HG03571 (cell line): Measurements from ENCODE around the gene ZMAT3.
"Not testable (repeated sequence)": the region's sequence is repeated elsewhere in the genome, so short reads cannot be mapped to it uniquely, and the experiment has no call there.

Experiments used
- ATAC-seq: cut with Tn5 transposase; IDR thresholded peaks from one replicate; pipeline ENCODE4 v1.9.1; 2021; ENCODE audit not compliant: unreplicated experiment

ZMAT3 gene

GRCh38 chr3:179069762-179070390, 1.7 kb downstream of the ZMAT3 start:
- no peak for ATAC-seq

- ATAC-seq: no peak
Measured at GRCh38 chr3:179068779-179069530, 2.7 kb downstream of the ZMAT3 start.

GRCh38 chr3:179067839-179068238, 3.8 kb downstream of the ZMAT3 start:
- no peak for ATAC-seq

- ATAC-seq: no peak
Measured at GRCh38 chr3:179067291-179067690, 4.3 kb downstream of the ZMAT3 start.

GRCh38 chr3:179063945-179064560, 7.6 kb downstream of the ZMAT3 start:
- no peak for ATAC-seq

GRCh38 chr3:179056326-179056725, 15.3 kb downstream of the ZMAT3 start:
- ATAC-seq: no peak

GRCh38 chr3:179054565-179054964, 17.0 kb downstream of the ZMAT3 start:
- not testable (repeated sequence) for ATAC-seq

- peak; percentile 88 for ATAC-seq
Measured at GRCh38 chr3:179046497-179047353, 24.9 kb downstream of the ZMAT3 start.

- ATAC-seq: peak; percentile 52
Measured at GRCh38 chr3:179045719-179046402, 25.7 kb downstream of the ZMAT3 start.

GRCh38 chr3:179038899-179039251, 32.7 kb downstream of the ZMAT3 start:
- not testable (repeated sequence) for ATAC-seq

- ATAC-seq: no peak
Measured at GRCh38 chr3:179038216-179038898, 33.3 kb downstream of the ZMAT3 start.

GRCh38 chr3:179037351-179037750, 34.3 kb downstream of the ZMAT3 start:
- ATAC-seq: no peak

- no peak for ATAC-seq
Measured at GRCh38 chr3:179036626-179037300, 34.8 kb downstream of the ZMAT3 start.

- no peak for ATAC-seq
Measured at GRCh38 chr3:179036226-179036625, 35.4 kb downstream of the ZMAT3 start.

GRCh38 chr3:179035232-179035631, 36.4 kb downstream of the ZMAT3 start:
- ATAC-seq: no peak

GRCh38 chr3:179033304-179033657, 38.3 kb downstream of the ZMAT3 start:
- ATAC-seq: not testable (repeated sequence)

- ATAC-seq: not testable (repeated sequence)
Measured at GRCh38 chr3:179032454-179033303, 38.9 kb downstream of the ZMAT3 start.

GRCh38 chr3:179029096-179029495, 42.5 kb downstream of the ZMAT3 start:
- ATAC-seq: no peak

- ATAC-seq: no peak
Measured at GRCh38 chr3:179028408-179028807, 43.2 kb downstream of the ZMAT3 start.
